Cardiac fibroblast (primary cell): Measurements from ENCODE around the gene LAMC1.
"Not testable (repeated sequence)": the region's sequence is repeated elsewhere in the genome, so short reads cannot be mapped to it uniquely, and the experiment has no call there.

Source experiments
- DNase-seq, 2 donors: peaks; one replicate each; pipeline versions ENCODE4 v3.0.0 to v3.0.0-alpha.2; 2010; ENCODE audit warnings: low read depth in 2 of 2
- H3K4me3 ChIP-seq, 2 donors: replicated peaks in 1 of 2; 1 replicate in 1 of 2; 2 replicates in 1 of 2; pipeline ENCODE4 v1.5.1; 2011; ENCODE audit warnings: low read depth in 2 of 2, low read length in 2 of 2, mild to moderate bottlenecking in 2 of 2, moderate library complexity in 1 of 2
- CTCF ChIP-seq: IDR thresholded peaks from one replicate; pipeline ENCODE4 v1.5.1; 2011; ENCODE audit warnings: low read depth, mild to moderate bottlenecking, low read length, inconsistent platforms

LAMC1 gene

DNA sequence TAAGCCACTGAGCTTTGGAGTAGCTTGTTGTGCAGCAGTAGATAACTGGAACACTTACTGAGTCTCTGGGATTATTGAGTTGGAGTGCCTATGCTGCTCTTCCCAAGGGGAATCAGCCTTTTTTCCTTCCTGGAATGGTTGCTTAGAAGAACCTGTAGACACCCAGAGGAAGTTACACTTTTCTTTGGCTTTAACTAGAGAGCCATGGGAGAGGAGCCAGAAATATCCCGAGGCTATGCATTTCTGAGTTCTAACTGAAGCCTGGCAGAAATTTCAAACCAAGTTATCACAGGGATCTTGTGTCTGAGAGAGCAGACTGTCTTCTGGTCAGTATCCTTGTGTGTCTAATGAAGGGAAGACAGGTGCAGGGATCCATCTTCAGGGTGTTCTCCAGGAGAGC, 28.3 kb downstream of the LAMC1 start:
- H3K4me3 ChIP-seq: no peak overlapping the region
- DNase-seq: peak in 1 of 2 donors; percentile 35
- no peak for TF ChIP-seq CTCF

- no peak overlapping the region for H3K4me3 ChIP-seq
- no peak for TF ChIP-seq CTCF
- no peak for DNase-seq
Observed at GRCh38 chr1:183052861-183053260, 29.6 kb downstream of the LAMC1 start.

GRCh38 chr1:183058851-183059502, 35.8 kb downstream of the LAMC1 start:
- H3K4me3 ChIP-seq: no peak overlapping the region
- peak in 1 of 2 donors; percentile 82 for DNase-seq
- TF ChIP-seq CTCF: no peak

DNA sequence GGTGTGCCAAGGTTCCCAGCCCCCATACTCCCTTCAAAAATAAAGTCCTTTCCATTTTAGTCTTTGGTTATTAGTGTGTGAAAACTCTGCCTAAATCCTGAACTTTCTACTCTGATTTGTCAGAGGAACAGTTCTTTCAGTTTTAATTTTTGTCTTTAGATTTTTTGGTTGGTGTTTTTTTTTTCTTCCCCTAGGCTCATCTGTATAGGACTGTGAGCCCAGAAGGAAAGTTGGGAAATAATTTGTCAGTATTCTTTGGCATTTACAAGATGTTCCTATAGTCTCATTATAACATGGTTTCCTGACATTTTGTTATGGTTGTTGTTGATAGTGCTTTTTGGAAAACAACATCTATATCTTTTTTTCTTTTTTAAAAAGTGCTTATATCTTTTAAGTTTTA, 38.0 kb downstream of the LAMC1 start:
- H3K4me3 ChIP-seq: no peak overlapping the region
- TF ChIP-seq CTCF: no peak
- DNase-seq: peak; percentile 41 to 51

GRCh38 chr1:183063349-183063748, 40.1 kb downstream of the LAMC1 start:
- no peak overlapping the region for H3K4me3 ChIP-seq
- TF ChIP-seq CTCF: no peak
- DNase-seq: no peak

GRCh38 chr1:183065168-183065706, 42.0 kb downstream of the LAMC1 start:
- DNase-seq: no peak
- TF ChIP-seq CTCF: no peak
- no peak overlapping the region for H3K4me3 ChIP-seq

GRCh38 chr1:183066432-183066831, 43.2 kb downstream of the LAMC1 start:
- not testable (repeated sequence) for H3K4me3 ChIP-seq

More at GRCh38 chr1:183066432-183066831, 43.2 kb downstream of the LAMC1 start:
- DNase-seq: not testable (repeated sequence)
